Stimulated activated CD4-positive, alpha-beta T cell treated with anti-CD3 and anti-CD28 coated beads, Interleukin-1b, Interleukin-23, amount 100 ng/mL, for 48 hours (primary cell): ENCODE data around the gene ST3GAL4.
"Not testable (repeated sequence)": the region's sequence is repeated elsewhere in the genome, so short reads cannot be mapped to it uniquely, and the experiment has no call there.

Source experiments
- DNase-seq: peaks from one replicate; pipeline ENCODE4 v3.0.0-alpha.2; 2020

Gene ST3GAL4

DNA sequence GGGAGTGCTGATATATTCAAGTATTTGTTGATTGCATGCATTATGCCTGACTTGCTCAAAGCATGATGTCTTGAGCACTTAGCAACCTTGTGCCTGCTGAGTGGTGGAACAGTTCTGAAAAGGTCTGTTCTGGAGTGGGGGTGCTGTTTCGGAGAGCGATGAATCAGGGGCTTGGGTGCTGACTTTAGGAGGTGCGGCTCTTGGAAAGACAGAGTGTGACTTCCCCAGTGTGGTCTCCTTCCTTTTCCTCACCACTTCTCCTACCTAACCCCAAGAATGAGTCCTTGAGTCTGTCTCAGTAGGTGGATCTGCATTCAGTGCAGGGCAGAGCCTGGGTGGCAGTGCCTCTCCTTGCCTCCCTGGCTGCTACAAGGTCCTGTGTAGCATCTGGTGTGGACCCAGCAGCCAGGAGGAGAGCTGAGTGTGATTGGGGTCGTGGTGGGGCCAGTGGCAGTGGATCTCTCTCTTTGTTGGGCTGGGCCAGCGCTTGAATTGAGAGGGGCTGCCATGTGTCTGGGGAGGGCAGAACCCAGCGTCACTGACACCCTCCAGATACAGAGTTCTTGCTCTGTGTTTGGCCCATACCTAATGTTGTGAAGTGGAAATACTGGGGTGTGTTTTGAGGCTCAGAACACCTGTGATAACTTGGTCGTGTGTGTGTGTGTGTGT, 35.9 kb downstream of the ST3GAL4 start:
- DNase-seq: no peak

DNA sequence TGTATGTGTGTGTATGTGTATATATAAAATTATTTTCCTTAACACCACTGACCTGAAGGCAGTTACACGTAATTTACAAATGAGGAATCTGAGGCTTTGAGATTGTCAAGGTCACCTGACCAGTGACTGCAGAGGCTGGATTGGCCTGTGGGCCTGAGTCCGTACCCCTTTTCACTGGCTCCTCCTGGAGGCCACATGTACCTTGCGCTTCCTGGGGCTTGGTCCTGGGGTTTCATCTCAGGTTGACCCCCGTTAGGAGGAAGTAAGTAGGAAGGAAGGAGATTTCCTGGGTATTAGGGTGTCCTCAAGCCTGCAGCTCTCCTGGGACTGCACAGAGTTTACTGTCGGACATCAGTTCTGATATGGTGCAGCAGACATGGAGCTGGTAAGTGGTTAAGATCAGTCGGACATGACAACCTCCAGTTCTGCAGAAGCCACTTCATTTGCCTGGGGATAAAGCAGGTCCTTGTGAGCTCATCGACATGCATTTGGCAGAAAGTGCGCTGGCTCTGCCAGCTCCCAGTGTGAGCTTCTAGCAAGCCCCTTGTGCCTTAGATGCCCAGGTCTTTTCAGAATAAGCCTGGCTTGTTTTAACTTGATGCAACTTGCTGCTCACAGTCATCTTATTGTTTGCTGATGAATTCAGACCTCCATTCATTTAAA, 36.6 kb downstream of the ST3GAL4 start:
- no peak for DNase-seq

DNA sequence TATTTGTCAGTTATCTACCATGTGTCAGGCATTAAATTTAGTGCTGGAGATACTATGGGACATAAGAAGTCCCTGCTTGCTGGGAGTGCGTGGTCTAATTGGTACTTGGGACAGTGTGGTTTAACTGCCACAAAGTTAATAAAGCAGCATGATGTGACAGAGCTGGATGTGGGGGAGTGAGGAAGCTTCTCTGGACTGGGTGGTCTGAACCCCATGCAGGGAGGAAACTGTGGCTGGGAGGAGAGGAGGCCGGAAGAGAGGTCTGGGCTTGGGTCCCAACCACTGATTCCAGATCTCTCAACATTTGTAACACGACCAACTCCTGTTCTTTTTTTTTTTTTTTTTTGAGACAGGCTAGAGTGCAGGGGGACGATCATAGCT, 37.1 kb downstream of the ST3GAL4 start:
- no peak for DNase-seq

DNA sequence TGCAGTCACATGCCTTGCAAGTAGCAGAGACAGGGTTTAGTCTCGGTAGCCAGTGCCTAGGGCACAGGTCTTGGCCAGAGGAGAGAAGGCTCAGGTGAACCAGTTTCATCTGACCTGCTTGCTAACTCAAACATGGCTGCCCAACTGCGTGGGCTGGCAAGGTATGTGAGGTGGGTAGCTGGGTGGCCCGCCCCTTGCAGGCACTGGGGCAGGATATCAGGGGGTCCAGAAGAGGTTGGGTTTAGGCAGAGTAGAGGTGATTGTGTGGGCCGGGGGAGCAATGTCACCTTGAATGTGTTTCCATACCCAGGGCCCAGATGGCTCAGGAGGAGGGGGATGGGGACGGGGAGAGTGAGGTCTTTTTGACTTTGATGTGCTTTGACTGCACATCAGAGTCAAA, 37.7 kb downstream of the ST3GAL4 start:
- no peak for DNase-seq

DNA sequence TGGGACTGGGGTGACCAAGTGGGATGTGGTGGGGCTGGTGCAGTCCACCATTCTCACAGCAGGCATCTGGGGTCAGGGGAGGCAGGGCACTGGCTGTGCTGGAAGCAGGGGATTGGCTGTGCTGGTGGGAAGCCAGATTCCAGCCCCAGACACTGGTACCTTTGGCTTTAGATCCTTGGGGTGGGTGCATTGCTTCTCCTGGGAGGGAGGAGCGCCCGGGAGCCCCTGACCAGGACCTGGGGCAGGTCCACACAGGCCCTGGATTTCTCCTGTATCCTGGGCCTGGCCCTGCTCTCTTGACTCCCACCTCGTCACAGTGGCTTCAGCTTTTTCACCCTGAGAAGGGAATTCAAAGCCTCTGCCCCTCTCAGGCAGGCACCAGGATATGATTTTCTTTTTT, 38.5 kb downstream of the ST3GAL4 start:
- DNase-seq: no peak

DNA sequence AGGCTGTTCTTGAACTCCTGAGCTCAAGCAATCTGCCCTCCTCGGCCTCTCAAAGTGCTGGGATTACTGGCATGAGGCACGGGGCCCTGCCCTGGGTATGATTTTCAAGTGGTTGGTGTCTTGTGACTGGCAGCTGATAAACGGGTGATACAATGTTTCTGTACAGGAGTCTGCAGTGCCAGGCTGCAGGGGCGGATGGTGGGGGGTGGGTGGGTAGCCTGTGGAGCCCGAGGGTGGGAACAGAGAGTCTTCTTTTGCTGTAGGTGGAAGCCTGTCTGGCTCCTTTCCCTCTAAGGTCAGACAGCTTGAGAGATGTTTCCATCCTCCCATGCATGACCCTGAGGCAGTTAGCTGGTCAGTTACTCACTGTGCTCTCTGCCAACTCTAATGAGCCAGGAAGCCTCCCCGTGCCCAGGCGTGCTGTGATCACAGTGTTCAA, 39.2 kb downstream of the ST3GAL4 start:
- not testable (repeated sequence) for DNase-seq

DNA sequence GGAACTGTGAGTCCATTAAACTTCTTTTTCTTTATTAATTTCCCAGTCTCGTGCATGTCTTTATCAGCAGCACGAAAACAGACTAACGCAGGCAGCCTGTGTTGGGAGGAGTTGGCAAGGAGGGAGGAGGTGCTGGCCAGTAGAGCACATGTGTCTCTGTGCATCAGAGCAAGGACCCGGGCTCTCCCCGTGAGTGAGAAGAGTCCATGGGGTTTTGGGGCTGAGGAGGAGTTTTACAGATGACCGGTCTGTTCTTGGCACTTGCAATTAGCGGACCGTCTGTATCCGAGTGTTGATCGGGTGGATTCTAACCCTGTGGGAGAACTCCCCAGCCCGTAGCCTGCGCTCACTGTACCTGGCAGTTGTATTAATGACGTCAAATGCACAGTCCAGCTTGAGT, 40.3 kb downstream of the ST3GAL4 start:
- DNase-seq: not testable (repeated sequence)

DNA sequence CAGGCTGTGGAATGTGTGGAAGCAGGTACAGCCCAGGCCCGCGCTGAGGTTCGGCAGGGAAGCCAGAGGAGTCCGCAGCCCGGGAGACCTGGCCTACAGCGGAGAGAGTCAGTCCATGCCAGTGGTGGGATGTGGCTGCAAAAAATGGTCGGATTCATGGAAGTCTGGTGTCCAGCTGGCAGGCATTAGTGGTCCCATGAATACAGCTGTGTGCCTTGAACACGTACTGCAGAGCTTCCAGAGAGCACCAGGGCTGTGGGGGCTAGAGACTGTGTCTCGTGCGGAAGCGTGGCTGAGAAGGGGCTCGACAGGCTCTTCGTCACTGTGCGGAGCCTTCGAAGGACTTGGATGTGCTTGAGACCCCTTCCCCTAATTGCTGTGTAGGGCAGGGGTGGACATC, 40.8 kb downstream of the ST3GAL4 start:
- not testable (repeated sequence) for DNase-seq

DNA sequence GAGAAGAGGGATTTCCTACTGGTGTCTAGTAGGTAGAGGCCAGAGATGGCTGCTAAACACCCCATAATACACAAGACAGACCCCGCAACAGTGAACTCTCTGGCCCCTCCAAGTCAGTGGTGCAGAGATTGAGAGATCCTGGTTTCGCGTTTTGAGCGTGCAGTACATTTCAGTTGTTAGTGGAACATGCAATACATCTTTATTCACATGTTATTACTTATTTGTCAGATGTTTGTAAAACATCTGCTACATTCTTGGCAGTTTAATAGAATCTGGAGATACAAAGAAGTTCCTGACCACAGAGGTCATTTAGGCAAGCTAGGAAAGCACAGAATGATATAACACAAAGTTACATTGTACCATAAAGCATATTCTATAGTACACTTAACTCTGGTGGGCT, 41.5 kb downstream of the ST3GAL4 start:
- DNase-seq: no peak

DNA sequence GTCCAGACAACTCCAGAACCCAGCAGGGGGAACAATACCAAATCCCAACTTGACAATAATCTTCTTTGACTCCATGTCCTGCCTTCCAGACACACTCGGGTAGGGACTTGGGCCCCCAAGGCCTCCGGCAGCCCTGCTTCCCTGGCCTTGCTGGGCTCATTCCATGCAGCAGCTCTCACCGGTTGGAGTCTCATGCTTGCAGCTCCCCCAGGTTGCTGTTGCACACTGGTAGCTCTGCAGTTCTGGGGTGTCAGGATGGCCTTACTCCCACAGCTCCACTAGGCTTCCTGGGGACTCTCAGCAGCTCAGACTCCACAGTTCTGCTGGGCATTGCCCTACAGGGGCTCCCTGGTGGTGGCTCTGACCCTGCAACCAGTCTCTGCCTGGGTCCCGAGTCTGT, 42.8 kb downstream of the ST3GAL4 start:
- no peak for DNase-seq

DNA sequence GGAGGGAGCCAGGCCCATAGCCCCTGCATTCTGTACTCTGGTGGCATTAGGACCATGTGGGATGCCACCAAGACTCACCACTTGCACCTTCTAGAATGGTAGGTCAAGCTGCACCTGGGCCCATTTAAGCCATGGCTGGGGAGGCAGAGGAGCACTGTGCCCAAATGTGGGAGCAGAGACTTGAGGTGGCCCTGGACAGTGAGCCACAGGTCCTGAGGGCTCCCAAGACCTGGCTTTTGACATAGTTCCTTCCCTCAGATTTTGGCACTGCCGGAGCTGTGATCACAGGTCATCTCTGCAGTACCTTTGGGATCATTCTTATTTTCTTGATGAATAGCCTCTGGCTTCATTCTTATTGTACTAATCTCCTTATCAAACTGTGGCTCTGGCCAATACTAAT, 43.2 kb downstream of the ST3GAL4 start:
- DNase-seq: no peak

DNA sequence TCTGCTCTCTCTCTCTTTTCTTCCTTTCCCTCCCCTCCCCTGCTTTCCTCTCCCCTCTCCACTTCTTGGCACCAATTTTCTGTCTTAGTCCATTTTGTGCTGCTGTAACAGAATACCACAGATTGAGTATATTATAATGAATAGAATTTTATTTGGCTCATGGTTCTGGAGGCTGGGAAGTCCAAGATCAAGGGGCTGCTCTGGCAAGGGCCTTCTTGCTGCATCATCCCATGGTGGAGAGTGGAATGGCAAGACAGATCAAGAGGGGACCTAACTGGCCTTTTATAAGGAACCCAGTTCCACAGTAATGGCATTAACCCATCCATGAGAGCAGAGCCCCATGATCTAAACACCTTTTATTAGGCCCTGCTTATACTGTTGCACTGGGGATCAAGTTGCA, 44.5 kb downstream of the ST3GAL4 start:
- no peak for DNase-seq

DNA sequence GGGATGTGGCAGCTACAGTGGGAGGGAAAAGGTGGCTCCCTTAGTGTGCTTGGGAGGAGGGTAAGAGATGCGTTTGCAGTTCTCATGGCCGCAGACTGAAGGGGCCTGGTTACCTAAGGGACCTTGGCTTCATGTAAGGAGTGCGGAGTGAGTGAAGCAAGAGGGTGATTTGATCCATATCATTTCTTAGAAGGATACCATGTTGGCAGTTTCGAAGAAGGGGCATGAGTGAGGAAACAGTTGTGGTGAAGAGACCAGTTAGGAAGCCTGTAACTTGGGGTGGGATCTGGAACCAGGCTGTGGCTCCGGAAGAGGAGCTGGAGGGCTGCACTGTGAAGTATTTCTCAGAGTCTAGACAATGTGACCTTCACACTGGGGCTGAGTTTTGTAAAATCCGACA, 45.0 kb downstream of the ST3GAL4 start:
- no peak for DNase-seq

DNA sequence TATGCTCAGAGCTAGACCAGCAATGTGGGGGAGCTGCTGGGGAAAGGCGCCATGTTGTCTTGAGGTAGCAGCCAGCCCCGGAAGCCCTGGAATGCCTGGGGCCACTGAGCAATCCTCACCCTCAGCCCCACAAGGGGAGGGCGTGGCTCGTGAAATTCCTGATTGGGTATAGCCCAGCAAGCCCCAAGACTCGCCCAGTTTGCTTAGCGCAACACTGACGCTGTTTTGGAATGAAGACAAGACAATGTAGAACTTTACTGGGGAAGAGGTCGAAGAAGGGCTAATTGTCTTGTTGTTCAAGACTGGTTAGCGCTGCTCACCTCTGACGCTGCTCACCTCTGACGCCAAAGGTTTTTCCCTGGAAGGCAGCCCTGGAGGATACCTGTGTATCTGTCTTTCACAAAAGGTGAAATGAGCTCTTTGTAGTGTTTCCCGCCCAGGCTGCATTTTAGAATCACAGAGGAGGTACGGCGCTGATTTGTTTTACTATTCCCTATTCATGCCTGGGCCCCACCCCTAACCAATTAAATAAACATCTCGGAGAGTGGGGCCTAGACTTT, 47.6 kb downstream of the ST3GAL4 start:
- DNase-seq: no peak

DNA sequence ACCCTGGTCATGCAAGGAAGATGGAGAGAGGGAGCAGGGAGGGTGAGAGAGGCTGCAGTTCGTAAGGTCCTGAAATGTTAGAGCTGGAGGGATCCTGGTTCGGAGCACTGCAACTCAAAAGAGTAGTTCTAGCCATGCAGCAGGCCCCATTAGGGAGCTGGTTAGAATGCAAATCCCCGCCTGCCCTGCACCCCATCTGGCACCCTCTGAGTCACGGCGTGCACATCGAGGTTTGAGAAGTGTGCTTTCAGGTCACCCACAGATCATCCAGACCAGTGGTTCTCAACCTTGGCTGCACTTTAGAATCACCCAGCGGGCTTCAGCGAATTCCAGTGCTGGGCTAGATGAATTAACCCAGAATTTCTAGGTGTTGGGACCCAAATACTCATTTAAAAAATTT, 48.2 kb downstream of the ST3GAL4 start:
- no peak for DNase-seq

DNA sequence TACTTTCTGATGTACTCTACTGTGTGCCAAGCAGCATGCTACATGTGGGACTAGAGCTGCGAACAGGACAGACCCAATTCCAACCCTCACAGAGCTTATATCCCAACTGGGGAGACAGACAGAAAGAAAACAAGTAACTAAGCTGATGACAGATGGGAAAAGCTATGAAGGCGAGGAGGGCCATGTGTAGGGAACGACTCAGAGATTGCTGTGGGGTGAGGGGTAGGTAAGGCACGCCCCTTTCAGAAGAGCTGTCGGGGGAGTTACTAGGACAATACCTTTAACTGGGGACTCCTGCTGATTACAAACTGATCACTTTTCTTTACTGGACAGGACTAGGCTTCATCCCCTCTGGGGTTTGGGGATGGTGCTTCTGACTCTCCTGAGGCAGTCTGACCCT, 48.9 kb downstream of the ST3GAL4 start:
- DNase-seq: no peak

DNA sequence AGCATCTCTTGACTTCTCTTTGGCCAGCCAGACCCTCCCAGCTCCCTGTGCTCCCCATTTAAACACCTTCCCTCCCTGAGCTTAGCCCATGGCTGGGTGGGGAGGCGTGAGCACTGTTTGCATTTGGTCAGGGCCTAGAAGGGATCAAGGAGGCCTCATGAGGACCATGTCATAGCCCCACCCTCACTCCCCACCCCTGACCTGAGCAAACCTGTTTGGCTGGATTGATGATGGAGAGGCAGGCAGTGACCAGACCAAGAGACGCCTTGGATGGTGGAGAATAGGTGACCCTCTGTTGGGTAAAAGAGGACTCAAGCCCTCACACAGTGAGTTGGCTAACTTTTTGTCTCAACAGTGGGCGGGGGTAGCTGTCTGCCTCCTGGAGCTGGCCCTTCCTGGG, 49.9 kb downstream of the ST3GAL4 start:
- DNase-seq: no peak

DNA sequence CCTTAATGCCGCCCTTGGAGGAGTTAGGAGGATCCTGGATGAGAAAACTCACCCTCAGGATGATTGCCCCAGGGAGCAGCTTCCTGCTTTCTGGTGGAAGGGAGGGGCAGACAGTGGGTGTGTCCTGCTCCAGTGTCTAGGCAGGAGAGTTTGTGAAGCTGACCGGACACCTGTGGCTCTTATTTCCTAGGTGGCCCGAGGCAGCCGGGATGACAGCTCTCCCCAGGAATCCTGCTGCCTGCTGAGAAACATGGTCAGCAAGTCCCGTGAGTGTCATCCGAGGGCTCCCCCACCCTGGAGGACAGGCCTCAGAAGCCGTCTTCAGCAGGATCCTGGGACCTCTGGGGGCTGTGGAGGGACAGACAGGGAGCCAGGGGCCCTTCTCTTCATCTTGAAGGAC, 50.4 kb downstream of the ST3GAL4 start:
- DNase-seq: no peak

DNA sequence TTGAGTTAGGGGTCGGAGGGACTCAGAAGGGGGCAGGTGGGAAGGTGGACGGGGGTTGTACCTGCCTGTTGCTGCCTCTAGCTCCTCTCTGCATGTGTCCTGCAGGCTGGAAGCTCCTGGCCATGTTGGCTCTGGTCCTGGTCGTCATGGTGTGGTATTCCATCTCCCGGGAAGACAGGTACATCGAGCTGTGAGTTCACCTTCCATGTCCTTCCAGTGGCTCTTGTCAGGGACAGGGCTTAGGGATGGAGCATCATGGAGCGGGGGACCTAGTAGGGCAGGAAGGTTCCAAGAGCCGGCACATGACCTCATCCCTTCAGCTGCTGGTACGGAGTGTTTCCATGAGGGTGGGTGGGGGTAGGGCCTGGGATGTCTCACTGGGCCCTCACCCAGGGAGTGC, 50.9 kb downstream of the ST3GAL4 start:
- DNase-seq: no peak

DNA sequence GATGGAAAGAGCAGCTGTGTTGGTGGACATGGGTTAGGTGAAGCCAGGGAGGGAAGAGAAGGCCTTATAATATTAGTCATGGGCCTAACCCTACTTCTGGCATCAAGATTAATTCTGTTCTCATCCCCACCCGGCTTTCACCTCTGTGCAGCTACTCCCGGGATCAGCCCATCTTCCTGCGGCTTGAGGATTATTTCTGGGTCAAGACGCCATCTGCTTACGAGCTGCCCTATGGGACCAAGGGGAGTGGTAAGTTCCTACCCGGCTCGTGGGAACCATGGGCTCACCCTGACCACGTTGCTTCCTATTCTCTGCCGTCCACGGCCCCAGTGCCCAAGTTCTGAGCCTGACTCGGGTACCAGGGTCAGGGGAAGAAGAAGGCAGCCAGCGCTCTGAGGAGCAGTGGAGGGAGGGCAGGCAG, 51.6 kb downstream of the ST3GAL4 start:
- DNase-seq: no peak

DNA sequence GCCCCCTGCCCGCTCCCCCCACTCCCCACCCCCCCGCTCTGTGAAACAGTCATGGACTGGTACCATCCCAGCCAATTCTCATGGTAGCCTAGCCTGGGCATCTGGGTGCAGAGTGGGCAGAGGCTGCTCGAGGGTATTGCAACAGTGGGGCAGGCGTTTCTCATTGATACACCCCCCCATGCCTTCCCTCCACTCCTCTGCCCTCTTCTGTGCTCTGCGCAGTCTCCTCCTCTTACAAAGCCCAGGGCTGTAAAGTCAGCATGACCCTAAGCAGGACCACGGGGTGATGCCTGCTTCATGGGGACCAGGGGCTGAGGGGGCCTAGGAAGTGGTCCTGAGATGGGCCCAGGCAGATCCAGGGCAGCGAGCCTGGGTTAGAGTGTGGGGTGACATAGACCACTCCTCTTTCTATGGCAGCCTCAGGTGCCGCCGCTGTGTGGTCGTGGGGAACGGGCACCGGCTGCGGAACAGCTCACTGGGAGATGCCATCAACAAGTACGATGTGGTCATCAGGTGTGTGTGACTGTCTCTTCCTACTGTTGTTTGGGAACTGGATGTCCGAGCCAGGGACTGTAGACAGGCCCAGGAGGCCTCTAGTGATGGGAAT, 52.3 kb downstream of the ST3GAL4 start:
- no peak for DNase-seq

DNA sequence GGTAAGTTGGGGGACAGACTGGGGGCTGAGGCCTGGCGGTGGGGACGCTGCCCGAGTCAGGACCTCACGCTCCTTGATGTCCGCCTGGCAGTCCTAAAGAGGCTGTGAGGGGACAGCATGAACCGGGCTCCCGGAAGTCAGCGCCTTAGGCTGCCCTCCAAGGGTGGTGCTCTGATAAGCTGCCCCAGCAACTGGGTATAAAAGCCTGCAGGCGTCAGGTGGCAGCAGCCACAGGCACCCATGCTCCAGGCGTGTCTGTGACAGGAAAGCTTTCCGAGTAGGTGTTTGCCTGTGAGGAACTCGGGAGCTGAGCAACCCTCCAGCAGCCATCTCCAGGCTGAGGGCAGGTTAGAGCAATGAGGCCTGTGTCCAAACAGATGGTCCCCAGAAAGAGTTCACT, 53.0 kb downstream of the ST3GAL4 start:
- no peak for DNase-seq

DNA sequence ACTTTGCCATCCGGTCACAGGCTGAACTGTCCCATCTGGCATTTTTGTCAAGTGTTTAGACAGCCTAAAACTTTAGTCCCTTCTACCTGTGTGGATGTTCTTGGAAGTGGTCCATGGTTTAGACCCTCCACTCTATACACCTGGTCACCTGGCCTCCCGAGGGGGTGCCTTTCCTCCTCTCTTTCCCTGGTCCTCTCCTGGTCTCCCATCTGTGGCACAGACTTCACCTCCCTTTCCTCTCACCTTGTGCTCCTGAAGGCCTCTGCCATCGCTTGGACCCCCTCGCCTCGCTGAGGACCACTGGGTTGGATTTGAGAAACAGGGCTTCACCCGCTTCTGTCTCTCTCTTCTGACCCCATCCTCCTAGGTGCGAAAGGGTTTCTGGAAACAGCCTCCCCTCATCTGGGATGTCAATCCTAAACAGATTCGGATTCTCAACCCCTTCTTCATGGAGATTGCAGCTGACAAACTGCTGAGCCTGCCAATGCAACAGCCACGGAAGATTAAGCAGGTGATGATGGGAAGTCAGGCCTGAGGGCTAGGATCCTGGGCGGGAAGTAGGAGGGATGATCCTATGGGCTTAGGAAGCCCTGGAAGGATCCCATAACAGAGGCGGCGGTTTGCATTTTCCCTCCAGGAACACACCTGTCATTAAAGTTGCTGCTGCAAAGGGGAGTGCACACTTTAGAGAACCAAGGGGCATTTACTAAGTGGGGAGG, 53.6 kb downstream of the ST3GAL4 start:
- DNase-seq: no peak

DNA sequence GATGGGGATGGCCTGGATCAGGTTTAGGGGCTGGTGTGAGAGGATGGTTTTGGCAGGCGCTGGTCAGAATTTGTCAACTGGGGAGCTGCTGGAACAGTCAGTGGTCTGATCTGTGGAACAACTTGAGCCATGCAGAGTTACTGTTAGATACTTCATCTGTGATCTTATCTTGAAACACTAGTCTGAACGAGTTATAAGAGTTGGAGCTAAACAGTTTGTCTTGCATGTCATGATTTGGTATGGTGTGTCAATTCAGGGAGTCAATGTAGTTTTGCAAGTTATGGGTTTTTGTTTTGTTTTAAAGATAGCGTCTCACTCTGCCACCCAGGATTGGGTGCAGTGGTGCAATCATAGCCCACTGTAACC, 54.1 kb downstream of the ST3GAL4 start:
- DNase-seq: no peak
